Lower leg skin (tissue), 4 donors: ENCODE results near the gene RMND5B. TPM values are rescaled to one million over a fixed set of nuclear protein-coding genes. Genes with fewer than 3 reads are reported as not detected.

ENCODE experiments used
- DNase-seq, 2 donors: peaks; one replicate each; pipeline ENCODE4 v3.0.0-alpha.2; 2019; ENCODE audit warnings: low spot score in 2 of 2
- H3K4me3 ChIP-seq: fragments of 200-600 bp; sonication (generic); 2 replicates; pipeline ENCODE4 v1.5.1; 2017; ENCODE audit warnings: mild to moderate bottlenecking, low read depth; ENCODE audit not compliant: poor library complexity, severe bottlenecking
- CTCF ChIP-seq, 3 donors: fragments of 450-650 bp; IDR thresholded peaks; one replicate each; pipeline ENCODE4 v1.5.1; 2016; ENCODE audit warnings: antibody characterized with exemption in 3 of 3, mild to moderate bottlenecking in 3 of 3, moderate library complexity in 2 of 3
- POLR2A ChIP-seq, 2 donors: fragments of 450-650 bp; IDR thresholded peaks; one replicate each; pipeline ENCODE4 v1.6.1; 2016 to 2017; ENCODE audit warnings: antibody characterized with exemption in 2 of 2, mild to moderate bottlenecking in 1 of 2, moderate library complexity in 1 of 2
- WGBS, 2 donors: methylation state at CpG; one replicate each; pipeline ENCODE4 v1.1.5; 2018; 5-methylcytosine and 5-hydroxymethylcytosine counted together
- intact Hi-C: fragments of 100-400 bp; cut with DNase I; formaldehyde crosslinking; loops from one replicate; pipeline ENCODE4 v1.15.0; 2023; ENCODE audit warnings: low total_unique reads
- total RNA-seq, 4 donors: library from RNA; depleted of rRNA; stranded (reverse); fragments of >200 nt; gene quantifications; one replicate each; pipeline ENCODE4 v1.1.0, GENCODE V29; 2016

RMND5B gene
- total RNA-seq, 4 donors from 2014 or later: 47.4 to 83.2 (median 56.2) TPM

GRCh38 chr5:178189433-178189832 is 58.6 kb downstream of the RMND5B start:
- WGBS, 2 donors: 42 to 43% methylated on average over 2 of the region's 2 CpGs
- TF ChIP-seq POLR2A (IDR thresholded peaks at IDR 0.05) (no peak), CTCF (IDR thresholded peaks at IDR 0.05) (no peak)
- no peak overlapping the region for H3K4me3 ChIP-seq
- intact Hi-C loops: no loop called here
- DNase-seq: no peak

- H3K4me3 ChIP-seq: no peak overlapping the region
- TF ChIP-seq CTCF (IDR thresholded peaks at IDR 0.05) (no peak), POLR2A (IDR thresholded peaks at IDR 0.05) (no peak)
- WGBS, 2 donors: 80 to 82% methylated on average over 4 of the region's 4 CpGs
- no peak for DNase-seq
- intact Hi-C loops: no loop called here
Measured at GRCh38 chr5:178191661-178192060, 60.8 kb downstream of the RMND5B start.

DNA sequence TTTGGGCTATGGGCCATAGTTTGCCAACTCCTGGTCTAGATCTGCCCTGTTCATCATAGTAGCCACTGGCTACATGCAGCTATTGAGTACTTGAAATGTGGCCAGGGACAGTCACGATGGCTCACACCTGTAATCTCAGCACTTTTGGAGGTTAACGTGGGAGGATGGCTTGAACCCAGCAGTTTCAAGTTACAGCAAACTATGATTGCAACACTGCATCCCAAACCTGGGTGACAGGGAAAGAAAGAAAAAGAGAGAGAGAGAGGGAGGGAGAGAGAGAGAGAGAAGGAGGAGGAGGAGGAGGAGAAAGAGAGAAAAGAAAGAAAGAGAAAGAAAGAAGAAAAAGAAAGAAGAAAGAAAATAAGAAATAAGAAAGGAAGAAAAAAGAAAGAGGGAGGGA is 61.4 kb downstream of the RMND5B start:
- no peak overlapping the region for H3K4me3 ChIP-seq
- TF ChIP-seq CTCF (IDR thresholded peaks at IDR 0.05) (no peak), POLR2A (IDR thresholded peaks at IDR 0.05) (no peak)
- intact Hi-C loops: no loop called here
- 48 to 55% methylated on average over 2 of the region's 2 CpGs for WGBS, 2 donors
- DNase-seq: no peak

- intact Hi-C loops: no loop called here
- no peak for TF ChIP-seq CTCF (IDR thresholded peaks at IDR 0.05)
- no peak for TF ChIP-seq POLR2A (IDR thresholded peaks at IDR 0.05)
- 89 to 92% methylated on average over 7 of the region's 7 CpGs for WGBS, 2 donors
- DNase-seq: no peak
- H3K4me3 ChIP-seq: no peak overlapping the region
Measured at GRCh38 chr5:178192787-178193186, 62.0 kb downstream of the RMND5B start.

- 64 to 66% methylated on average over 8 of the region's 8 CpGs for WGBS, 2 donors
- TF ChIP-seq POLR2A (IDR thresholded peaks at IDR 0.05): no peak
- no peak for TF ChIP-seq CTCF (IDR thresholded peaks at IDR 0.05)
- intact Hi-C loops: no loop called here
- DNase-seq: no peak
- no peak overlapping the region for H3K4me3 ChIP-seq
Measured at GRCh38 chr5:178193251-178193809, 62.5 kb downstream of the RMND5B start.

DNA sequence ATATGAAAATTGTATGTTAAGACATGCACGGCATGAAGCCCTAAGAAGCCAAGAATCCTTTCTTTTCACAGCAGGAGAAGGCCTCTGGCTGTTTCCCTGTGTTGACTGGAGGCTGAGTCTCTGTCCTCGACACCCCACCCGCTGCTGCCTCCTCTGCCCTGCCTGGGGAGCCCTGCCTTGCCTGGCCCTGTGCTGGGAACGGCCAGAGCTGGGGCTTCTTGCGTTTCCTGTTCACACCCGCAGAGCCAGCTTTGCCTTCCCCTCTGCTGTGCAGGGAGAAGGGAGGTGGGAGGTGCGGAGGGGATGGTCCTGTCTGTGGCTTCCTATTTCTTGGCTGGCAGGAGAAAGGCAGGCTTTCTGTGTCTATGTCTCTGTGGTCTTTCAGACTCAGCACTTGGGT is 63.2 kb downstream of the RMND5B start:
- intact Hi-C loops: no loop called here
- DNase-seq: no peak
- 23 to 24% methylated on average over 7 of the region's 7 CpGs for WGBS, 2 donors
- H3K4me3 ChIP-seq: no peak overlapping the region
- no peak for TF ChIP-seq CTCF (IDR thresholded peaks at IDR 0.05)
- TF ChIP-seq POLR2A (IDR thresholded peaks at IDR 0.05): no peak
